GM10248 (cell line): ENCODE results near the gene RSBN1L.

Experiments used
- CTCF ChIA-PET: fragments of 300-600 bp; sonication (Branson Sonifier 250); formaldehyde crosslinking; extraction: SDS; loops from one replicate; lab custom pipeline; 2021; ENCODE audit warnings: antibody characterized with exemption; lab: Yijun Ruan, JAX
- POLR2A ChIA-PET: fragments of 350-650 bp; sonication (Branson Sonifier 250); formaldehyde crosslinking; extraction: SDS; loops from one replicate; lab custom pipeline; 2020; ENCODE audit warnings: antibody characterized with exemption; lab: Yijun Ruan, JAX
- DNase-seq: peaks from one replicate; pipeline ENCODE4 v3.0.0; 2012; ENCODE audit errors: extremely low spot score
- CTCF ChIP-seq: IDR thresholded peaks from 2 replicates; pipeline ENCODE4 v1.5.1; 2012; ENCODE audit warnings: mild to moderate bottlenecking, low read depth; ENCODE audit errors: extremely low read depth, missing control alignments, control extremely low read depth

Gene RSBN1L

GRCh38 chr7:77684030-77684429 is 12.2 kb upstream of the RSBN1L start:
- DNase-seq: no peak
- ChIA-PET POLR2A (no interaction called here), CTCF (interaction anchor here (1.1 to 1.4 kb wide), 3 partner anchors 12 to 33 kb away, joined by 3 to 5 read pairs (median 4); partner anchors contain the start of gene RSBN1L)
- TF ChIP-seq CTCF: no peak

- TF ChIP-seq CTCF: no peak
- DNase-seq: no peak
- CTCF ChIA-PET: interaction anchor here (0.9 to 1.4 kb wide), 3 partner anchors 11 to 34 kb away, joined by 3 to 5 read pairs (median 3); partner anchors contain the start of gene RSBN1L
- POLR2A ChIA-PET: no interaction called here
Measured at GRCh38 chr7:77685233-77685632, 11.0 kb upstream of the RSBN1L start.

GRCh38 chr7:77687100-77687746 is 9.0 kb upstream of the RSBN1L start:
- ChIA-PET POLR2A (interaction anchor here (0.6 to 0.7 kb wide), 2 partner anchors 17 to 29 kb away, joined by 4 read pairs; no protein-coding TSS in a partner anchor), CTCF (interaction anchor here (1.3 to 3.6 kb wide), 5 partner anchors 9 to 76 kb away, joined by 3 to 19 read pairs (median 5); partner anchors contain the start of gene RSBN1L)
- no peak for DNase-seq
- TF ChIP-seq CTCF: no peak

GRCh38 chr7:77687747-77688144 is 8.5 kb upstream of the RSBN1L start:
- CTCF ChIA-PET: interaction anchor here (1.3 to 3.6 kb wide), 5 partner anchors 8 to 76 kb away, joined by 3 to 19 read pairs (median 5); partner anchors contain the start of gene RSBN1L
- TF ChIP-seq CTCF: no peak
- POLR2A ChIA-PET: interaction anchor here (0.6 kb wide), 1 partner anchor 16 kb away, joined by 4 read pairs; no protein-coding TSS in a partner anchor
- no peak for DNase-seq

GRCh38 chr7:77690289-77690688 is 6.0 kb upstream of the RSBN1L start:
- TF ChIP-seq CTCF: no peak
- CTCF ChIA-PET: interaction anchor here (1.2 to 1.7 kb wide), 3 partner anchors 13 to 38 kb away, joined by 4 read pairs; no protein-coding TSS in a partner anchor
- DNase-seq: no peak

GRCh38 chr7:77691892-77692491 is 4.3 kb upstream of the RSBN1L start:
- ChIA-PET POLR2A (no interaction called here), CTCF (interaction anchor here (0.6 to 1.5 kb wide), 2 partner anchors 11 to 274 kb away, joined by 3 to 4 read pairs; no protein-coding TSS in a partner anchor)
- TF ChIP-seq CTCF: no peak
- DNase-seq: no peak

More at GRCh38 chr7:77690289-77690688, 6.0 kb upstream of the RSBN1L start:
- POLR2A ChIA-PET: no interaction called here
